ENCODE results near the gene LCOR.

The LCOR gene

DNA sequence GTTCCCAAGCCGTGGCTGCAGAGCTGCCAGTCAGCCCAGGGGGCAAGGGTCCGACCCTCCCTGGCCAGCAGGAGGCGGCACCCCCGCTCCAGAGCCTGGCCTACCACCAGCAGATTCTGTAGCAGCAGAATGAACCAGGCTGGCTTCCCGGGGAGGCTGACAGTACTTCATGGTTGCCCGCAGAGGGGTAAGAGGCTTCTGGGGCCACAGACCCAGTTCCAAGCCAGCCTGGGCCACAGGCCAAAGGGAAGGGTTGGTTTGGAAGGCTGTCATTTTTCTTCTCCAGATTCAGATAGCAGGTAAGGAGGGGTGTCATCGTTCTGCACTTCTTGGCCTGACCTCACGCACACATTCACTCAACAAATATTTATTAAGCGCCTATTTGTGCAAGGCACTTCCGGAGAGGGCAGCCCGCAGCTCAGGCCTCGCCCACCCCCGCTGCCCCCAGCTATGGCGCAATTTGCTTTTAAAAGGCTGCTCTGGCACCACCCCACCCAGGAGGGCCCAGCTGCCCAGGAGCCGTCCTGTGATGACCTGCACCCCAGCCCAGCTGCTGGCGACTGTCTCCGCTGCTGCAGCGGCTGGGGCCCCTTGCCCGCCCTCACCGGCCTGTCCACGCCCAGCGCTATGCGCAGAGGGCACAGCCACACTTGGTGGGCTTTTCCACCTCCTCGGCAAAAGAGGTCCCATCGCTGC is 168.5 kb downstream of the LCOR start:
- Histone ChIP-seq H3K4me2 (ENCODE audit: low read depth, low read length) (no peak overlapping the region), H3K4me3 (ENCODE audit: low read length) (no peak overlapping the region), H3K27ac (ENCODE audit: low read length) (no peak overlapping the region), H3K9me2 (replicated peaks; ENCODE audit: insufficient read depth, low read length) (no peaks in the 10 kb centered on the region), H3K9ac (ENCODE audit: low read length) (no peak overlapping the region), H3K4me1 (ENCODE audit: low read length) (no peaks in the 10 kb centered on the region), H3K9me3 (replicated peaks; ENCODE audit: insufficient read depth, low read length) (no peaks in the 10 kb centered on the region), H3K27me3 (replicated peaks; ENCODE audit: insufficient read depth, low read length) (no peaks in the 10 kb centered on the region), H3F3A (ENCODE audit: insufficient read depth, low read length) (no peaks in the 10 kb centered on the region), H3K36me3 (replicated peaks; ENCODE audit: insufficient read depth, low read length) (no peaks in the 10 kb centered on the region), H3K79me2 (ENCODE audit: low read length) (no peaks in the 10 kb centered on the region), H2AFZ (ENCODE audit: low read length) (no peak overlapping the region), H4K20me1 (ENCODE audit: insufficient read depth, low read length) (no peaks in the 10 kb centered on the region)
- TF ChIP-seq EZH2phosphoT487 (IDR thresholded peaks at IDR 0.05; ENCODE audit: low read length) (no peak), EZH2 (optimal IDR thresholded peaks at IDR 0.05; ENCODE audit: low read depth, low read length) (no peak)
- TF ChIP-seq, protein P1, sequence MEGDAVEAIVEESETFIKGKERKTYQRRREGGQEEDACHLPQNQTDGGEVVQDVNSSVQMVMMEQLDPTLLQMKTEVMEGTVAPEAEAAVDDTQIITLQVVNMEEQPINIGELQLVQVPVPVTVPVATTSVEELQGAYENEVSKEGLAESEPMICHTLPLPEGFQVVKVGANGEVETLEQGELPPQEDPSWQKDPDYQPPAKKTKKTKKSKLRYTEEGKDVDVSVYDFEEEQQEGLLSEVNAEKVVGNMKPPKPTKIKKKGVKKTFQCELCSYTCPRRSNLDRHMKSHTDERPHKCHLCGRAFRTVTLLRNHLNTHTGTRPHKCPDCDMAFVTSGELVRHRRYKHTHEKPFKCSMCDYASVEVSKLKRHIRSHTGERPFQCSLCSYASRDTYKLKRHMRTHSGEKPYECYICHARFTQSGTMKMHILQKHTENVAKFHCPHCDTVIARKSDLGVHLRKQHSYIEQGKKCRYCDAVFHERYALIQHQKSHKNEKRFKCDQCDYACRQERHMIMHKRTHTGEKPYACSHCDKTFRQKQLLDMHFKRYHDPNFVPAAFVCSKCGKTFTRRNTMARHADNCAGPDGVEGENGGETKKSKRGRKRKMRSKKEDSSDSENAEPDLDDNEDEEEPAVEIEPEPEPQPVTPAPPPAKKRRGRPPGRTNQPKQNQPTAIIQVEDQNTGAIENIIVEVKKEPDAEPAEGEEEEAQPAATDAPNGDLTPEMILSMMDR (IDR thresholded peaks at IDR 0.05; ENCODE audit: low read length), result no peak
- DNase-seq, result no peak

- Histone ChIP-seq H3K9ac (ENCODE audit: low read length) (no peak overlapping the region), H3F3A (ENCODE audit: insufficient read depth, low read length) (no peaks in the 10 kb centered on the region), H3K36me3 (replicated peaks; ENCODE audit: insufficient read depth, low read length) (no peaks in the 10 kb centered on the region), H3K27ac (ENCODE audit: low read length) (no peak overlapping the region), H3K9me3 (replicated peaks; ENCODE audit: insufficient read depth, low read length) (no peaks in the 10 kb centered on the region), H3K79me2 (ENCODE audit: low read length) (no peaks in the 10 kb centered on the region), H3K4me1 (ENCODE audit: low read length) (no peaks in the 10 kb centered on the region), H3K4me2 (ENCODE audit: low read depth, low read length) (no peak overlapping the region), H4K20me1 (ENCODE audit: insufficient read depth, low read length) (no peaks in the 10 kb centered on the region), H3K27me3 (replicated peaks; ENCODE audit: insufficient read depth, low read length) (no peaks in the 10 kb centered on the region), H3K4me3 (ENCODE audit: low read length) (no peak overlapping the region), H2AFZ (ENCODE audit: low read length) (no peak overlapping the region), H3K9me2 (replicated peaks; ENCODE audit: insufficient read depth, low read length) (no peaks in the 10 kb centered on the region)
- TF ChIP-seq, protein P1 (IDR thresholded peaks at IDR 0.05; ENCODE audit: low read length), result no peak
- TF ChIP-seq EZH2phosphoT487 (IDR thresholded peaks at IDR 0.05; ENCODE audit: low read length) (no peak), EZH2 (optimal IDR thresholded peaks at IDR 0.05; ENCODE audit: low read depth, low read length) (no peak)
- no peak for DNase-seq
Observed at GRCh38 chr10:97001183-97001991, 169.3 kb downstream of the LCOR start.

- Histone ChIP-seq H3K79me2 (ENCODE audit: low read length) (no peaks in the 10 kb centered on the region), H3F3A (ENCODE audit: insufficient read depth, low read length) (no peaks in the 10 kb centered on the region)
Observed at GRCh38 chr10:97002670-97003069, 170.6 kb downstream of the LCOR start.

More at GRCh38 chr10:97002670-97003069, 170.6 kb downstream of the LCOR start:
- Histone ChIP-seq H3K27me3 (replicated peaks; ENCODE audit: insufficient read depth, low read length) (no peaks in the 10 kb centered on the region), H3K36me3 (replicated peaks; ENCODE audit: insufficient read depth, low read length) (no peaks in the 10 kb centered on the region), H3K4me2 (ENCODE audit: low read depth, low read length) (no peak overlapping the region), H4K20me1 (ENCODE audit: insufficient read depth, low read length) (no peaks in the 10 kb centered on the region), H3K9me3 (replicated peaks; ENCODE audit: insufficient read depth, low read length) (no peaks in the 10 kb centered on the region), H2AFZ (ENCODE audit: low read length) (no peak overlapping the region), H3K4me1 (ENCODE audit: low read length) (no peaks in the 10 kb centered on the region), H3K4me3 (ENCODE audit: low read length) (no peak overlapping the region), H3K9me2 (replicated peaks; ENCODE audit: insufficient read depth, low read length) (no peaks in the 10 kb centered on the region), H3K9ac (ENCODE audit: low read length) (no peak overlapping the region), H3K27ac (ENCODE audit: low read length) (no peak overlapping the region)
- TF ChIP-seq, protein P1 (IDR thresholded peaks at IDR 0.05; ENCODE audit: low read length), result no peak
- TF ChIP-seq EZH2 (optimal IDR thresholded peaks at IDR 0.05; ENCODE audit: low read depth, low read length) (no peak), EZH2phosphoT487 (IDR thresholded peaks at IDR 0.05; ENCODE audit: low read length) (no peak)
- no peak for DNase-seq
